ENCODE results near the gene PLCB1. TPM values are rescaled to one million over a fixed set of nuclear protein-coding genes. Genes with fewer than 3 reads are reported as not detected.

The PLCB1 gene
- total and polyA plus RNA-seq, 2 experiments from 2014 or later = 6.7 to 20.5 TPM

DNA sequence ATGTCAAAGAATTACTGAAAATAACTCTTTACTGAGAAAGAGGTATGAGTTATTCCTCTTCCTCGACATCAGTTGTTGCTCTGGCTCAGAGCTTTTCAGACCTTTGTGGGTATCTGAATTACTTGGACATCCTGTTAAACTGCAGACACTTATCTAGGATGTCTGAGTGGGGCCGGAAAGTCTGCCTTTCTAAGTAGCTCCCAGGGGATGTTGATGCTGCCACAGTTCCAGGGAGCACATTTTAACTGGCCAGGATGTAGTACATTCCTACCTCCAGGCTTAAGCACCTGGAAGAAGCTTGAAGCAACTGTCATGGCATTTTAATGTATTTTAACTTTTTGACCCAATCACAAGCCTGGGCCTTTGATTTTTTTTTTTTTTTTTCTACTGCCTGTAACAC lies 671.0 kb downstream of the PLCB1 start:
- no peaks in the 10 kb centered on the region for H3K4me1 ChIP-seq (ENCODE audit: insufficient read depth)
- H3K9me2 ChIP-seq (replicated peaks; ENCODE audit: insufficient read depth) = no peaks in the 10 kb centered on the region
- WGBS (ENCODE audit: low lambda C conversion rate, missing lambda C conversion rate) = 47% methylated on average over 2 of the region's 2 CpGs
- no peaks in the 10 kb centered on the region for H3K79me2 ChIP-seq
- no peak overlapping the region for H3K4me2 ChIP-seq
- no peaks in the 10 kb centered on the region for H3K36me3 ChIP-seq (replicated peaks; ENCODE audit: insufficient read depth, low read depth)
- no peak for DNase-seq (ENCODE audit: low spot score)
- TF ChIP-seq EZH2phosphoT487 (IDR thresholded peaks at IDR 0.05; ENCODE audit: low read depth, severe bottlenecking, unreplicated experiment) (no peak), EZH2 (IDR thresholded peaks at IDR 0.05; ENCODE audit: borderline replicate concordance) (no peak)
- TF ChIP-seq, protein P1, sequence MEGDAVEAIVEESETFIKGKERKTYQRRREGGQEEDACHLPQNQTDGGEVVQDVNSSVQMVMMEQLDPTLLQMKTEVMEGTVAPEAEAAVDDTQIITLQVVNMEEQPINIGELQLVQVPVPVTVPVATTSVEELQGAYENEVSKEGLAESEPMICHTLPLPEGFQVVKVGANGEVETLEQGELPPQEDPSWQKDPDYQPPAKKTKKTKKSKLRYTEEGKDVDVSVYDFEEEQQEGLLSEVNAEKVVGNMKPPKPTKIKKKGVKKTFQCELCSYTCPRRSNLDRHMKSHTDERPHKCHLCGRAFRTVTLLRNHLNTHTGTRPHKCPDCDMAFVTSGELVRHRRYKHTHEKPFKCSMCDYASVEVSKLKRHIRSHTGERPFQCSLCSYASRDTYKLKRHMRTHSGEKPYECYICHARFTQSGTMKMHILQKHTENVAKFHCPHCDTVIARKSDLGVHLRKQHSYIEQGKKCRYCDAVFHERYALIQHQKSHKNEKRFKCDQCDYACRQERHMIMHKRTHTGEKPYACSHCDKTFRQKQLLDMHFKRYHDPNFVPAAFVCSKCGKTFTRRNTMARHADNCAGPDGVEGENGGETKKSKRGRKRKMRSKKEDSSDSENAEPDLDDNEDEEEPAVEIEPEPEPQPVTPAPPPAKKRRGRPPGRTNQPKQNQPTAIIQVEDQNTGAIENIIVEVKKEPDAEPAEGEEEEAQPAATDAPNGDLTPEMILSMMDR (IDR thresholded peaks at IDR 0.05; ENCODE audit: poor library complexity) = no peak
- H3K4me3 ChIP-seq = no peak overlapping the region
- no peaks in the 10 kb centered on the region for H4K20me1 ChIP-seq (ENCODE audit: insufficient read depth, poor library complexity, severe bottlenecking)
- no peak overlapping the region for H3K27ac ChIP-seq
- no peaks in the 10 kb centered on the region for H3K9me3 ChIP-seq (ENCODE audit: low read depth)
- no peaks in the 10 kb centered on the region for H3K27me3 ChIP-seq
- no peak overlapping the region for H2AFZ ChIP-seq

DNA sequence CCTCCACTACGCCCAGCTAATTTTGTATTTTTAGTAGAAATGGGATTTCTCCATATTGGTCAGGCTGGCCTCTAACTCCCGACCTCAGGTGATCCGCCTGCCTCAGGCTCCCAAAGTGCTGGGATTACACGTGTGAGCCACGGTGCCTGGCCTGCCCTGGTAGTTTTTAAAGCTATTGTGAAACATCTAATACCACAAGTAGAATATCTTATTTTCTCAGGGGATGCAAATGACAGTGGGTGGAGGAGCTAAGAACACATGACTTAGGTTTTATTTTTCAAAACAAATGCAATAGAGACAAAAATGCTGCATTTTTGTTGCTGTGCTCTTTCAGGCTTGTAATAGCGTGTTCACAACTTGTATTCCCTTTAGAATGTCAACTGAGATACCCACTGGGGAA lies 671.9 kb downstream of the PLCB1 start:
- H4K20me1 ChIP-seq (ENCODE audit: insufficient read depth, poor library complexity, severe bottlenecking) = no peaks in the 10 kb centered on the region
- no peaks in the 10 kb centered on the region for H3K79me2 ChIP-seq
- no peaks in the 10 kb centered on the region for H3K9me3 ChIP-seq (ENCODE audit: low read depth)
- no peaks in the 10 kb centered on the region for H3K27me3 ChIP-seq
- no peak overlapping the region for H3K4me3 ChIP-seq
- no peaks in the 10 kb centered on the region for H3K36me3 ChIP-seq (replicated peaks; ENCODE audit: insufficient read depth, low read depth)
- WGBS (ENCODE audit: low lambda C conversion rate, missing lambda C conversion rate) = 90% methylated on average over 6 of the region's 6 CpGs
- H3K9me2 ChIP-seq (replicated peaks; ENCODE audit: insufficient read depth) = no peaks in the 10 kb centered on the region
- DNase-seq (ENCODE audit: low spot score) = no peak
- H2AFZ ChIP-seq = no peak overlapping the region
- H3K4me1 ChIP-seq (ENCODE audit: insufficient read depth) = no peaks in the 10 kb centered on the region
- H3K27ac ChIP-seq = no peak overlapping the region
- no peak overlapping the region for H3K4me2 ChIP-seq
- no peak for TF ChIP-seq EZH2phosphoT487 (IDR thresholded peaks at IDR 0.05; ENCODE audit: low read depth, severe bottlenecking, unreplicated experiment)
- TF ChIP-seq, protein P1 (IDR thresholded peaks at IDR 0.05; ENCODE audit: poor library complexity) = no peak
- TF ChIP-seq EZH2 (IDR thresholded peaks at IDR 0.05; ENCODE audit: borderline replicate concordance) = no peak

GRCh38 chr20:8805737-8806442 lies 673.8 kb downstream of the PLCB1 start:
- H3K9me3 ChIP-seq (ENCODE audit: low read depth) = no peaks in the 10 kb centered on the region
- WGBS (ENCODE audit: low lambda C conversion rate, missing lambda C conversion rate) = 96% methylated on average over 6 of the region's 6 CpGs
- TF ChIP-seq, protein P1 (IDR thresholded peaks at IDR 0.05; ENCODE audit: poor library complexity) = no peak
- TF ChIP-seq EZH2phosphoT487 (IDR thresholded peaks at IDR 0.05; ENCODE audit: low read depth, severe bottlenecking, unreplicated experiment) (no peak), EZH2 (IDR thresholded peaks at IDR 0.05; ENCODE audit: borderline replicate concordance) (no peak)

More at GRCh38 chr20:8805737-8806442, 673.8 kb downstream of the PLCB1 start:
- H3K79me2 ChIP-seq = no peaks in the 10 kb centered on the region
- H3K27me3 ChIP-seq = no peaks in the 10 kb centered on the region
- H3K9me2 ChIP-seq (replicated peaks; ENCODE audit: insufficient read depth) = no peaks in the 10 kb centered on the region
- no peaks in the 10 kb centered on the region for H3K36me3 ChIP-seq (replicated peaks; ENCODE audit: insufficient read depth, low read depth)
- H3K4me3 ChIP-seq = no peak overlapping the region
- H3K4me2 ChIP-seq = no peak overlapping the region
- H4K20me1 ChIP-seq (ENCODE audit: insufficient read depth, poor library complexity, severe bottlenecking) = no peaks in the 10 kb centered on the region
- DNase-seq (ENCODE audit: low spot score) = no peak
- H2AFZ ChIP-seq = no peak overlapping the region
- H3K4me1 ChIP-seq (ENCODE audit: insufficient read depth) = no peaks in the 10 kb centered on the region
- H3K27ac ChIP-seq = no peak overlapping the region

Measured in hepatocyte (in vitro differentiated cells).